HG03442 (cell line): ENCODE data around the gene OGDHL.
"Not testable (repeated sequence)": the region's sequence is repeated elsewhere in the genome, so short reads cannot be mapped to it uniquely, and the experiment has no call there.

Source experiments
- ATAC-seq: cut with Tn5 transposase; IDR thresholded peaks from one replicate; pipeline ENCODE4 v1.9.1; 2021; ENCODE audit warnings: mild to moderate bottlenecking, moderate library complexity; ENCODE audit not compliant: unreplicated experiment

Gene OGDHL

DNA sequence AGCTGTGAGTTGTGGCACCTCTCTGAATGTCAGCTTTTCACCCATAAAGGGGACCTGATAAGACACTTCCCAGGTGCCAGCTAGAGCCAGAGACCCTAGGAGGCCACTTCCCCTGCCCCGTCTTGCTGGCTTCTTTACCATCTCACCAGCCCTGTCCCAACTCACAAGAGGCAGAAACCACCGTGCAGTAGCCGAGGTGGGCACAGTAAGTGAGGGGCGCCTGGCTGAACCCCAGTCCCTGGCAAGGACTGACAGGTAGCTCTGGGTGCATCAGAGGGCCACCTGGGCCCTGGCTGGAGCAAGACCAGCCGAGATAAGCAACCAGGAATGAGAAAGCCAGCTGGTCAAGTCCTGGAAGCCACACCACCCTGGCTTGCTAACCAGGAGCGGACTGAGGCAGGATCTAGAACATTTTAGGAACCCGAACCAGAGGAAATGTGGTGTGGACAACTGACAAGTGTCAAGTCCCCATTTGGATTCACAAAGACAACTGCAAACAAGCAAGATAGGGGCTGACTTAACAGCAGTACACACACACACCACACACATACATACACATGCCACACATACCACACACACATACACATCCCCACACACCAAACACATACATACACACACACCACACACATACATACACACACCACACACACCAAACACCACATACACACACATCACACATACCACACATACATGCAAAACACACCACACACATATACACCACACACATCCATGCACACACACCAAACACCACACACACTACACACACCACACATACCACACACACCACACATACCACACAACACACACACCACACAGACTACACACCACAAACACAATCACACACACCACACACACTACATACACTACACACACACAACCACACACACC is 20.8 kb downstream of the OGDHL start:
- ATAC-seq = no peak

DNA sequence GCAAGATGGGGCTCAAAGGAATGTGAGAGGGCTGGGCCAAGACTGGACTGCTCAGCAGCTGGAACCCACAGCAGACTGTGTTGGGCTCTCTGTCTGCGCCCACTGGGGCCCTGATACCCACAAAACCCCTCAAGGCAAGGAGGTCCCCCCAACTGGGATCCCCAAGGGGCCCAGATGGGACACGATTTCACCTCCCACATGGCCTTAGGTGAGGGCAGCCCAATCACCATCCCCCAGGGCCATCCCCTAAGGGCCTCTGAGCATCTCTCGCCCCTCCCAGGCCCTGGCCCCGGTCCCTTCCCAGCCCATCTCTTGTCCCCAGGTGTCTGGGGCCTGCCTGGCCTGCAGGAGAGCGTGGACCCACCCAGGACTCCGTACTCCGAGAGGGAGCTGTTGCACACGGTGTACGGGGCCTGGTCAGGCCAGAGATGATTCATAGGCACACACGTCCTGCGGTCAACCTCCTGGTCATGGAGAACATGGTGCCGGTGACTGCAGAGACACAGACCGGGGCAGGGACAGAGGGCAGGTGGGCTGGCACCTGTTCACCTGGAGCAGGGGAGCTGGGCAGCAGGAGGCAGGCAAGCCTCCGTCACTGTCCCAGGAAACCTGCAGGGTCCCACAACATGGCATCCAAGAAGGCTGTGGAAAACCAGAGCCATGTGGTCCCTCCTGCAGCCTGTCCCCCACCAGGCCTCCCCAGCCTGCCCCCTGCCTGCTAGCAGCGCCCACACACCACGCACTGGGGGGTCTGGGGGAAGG is 21.6 kb downstream of the OGDHL start:
- no peak for ATAC-seq

DNA sequence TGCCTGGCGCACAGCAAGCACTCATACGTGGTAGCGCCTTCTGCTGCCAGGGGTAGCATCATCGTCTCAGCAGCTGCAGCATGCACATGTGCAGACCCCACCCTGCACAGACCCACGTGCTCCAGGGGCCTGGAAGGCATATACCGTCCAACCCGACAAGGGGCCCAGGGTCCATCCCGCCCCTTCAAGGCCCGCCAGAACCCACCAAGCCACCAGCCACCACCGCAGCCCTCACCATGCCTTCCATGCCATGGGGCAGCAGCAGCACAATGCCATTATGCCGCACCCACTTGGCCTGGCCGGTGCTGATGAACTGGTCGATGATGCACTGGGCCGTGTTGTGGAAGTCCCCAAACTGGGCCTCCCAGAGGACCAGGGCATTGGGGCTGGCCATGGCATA is 22.7 kb downstream of the OGDHL start:
- no peak for ATAC-seq

DNA sequence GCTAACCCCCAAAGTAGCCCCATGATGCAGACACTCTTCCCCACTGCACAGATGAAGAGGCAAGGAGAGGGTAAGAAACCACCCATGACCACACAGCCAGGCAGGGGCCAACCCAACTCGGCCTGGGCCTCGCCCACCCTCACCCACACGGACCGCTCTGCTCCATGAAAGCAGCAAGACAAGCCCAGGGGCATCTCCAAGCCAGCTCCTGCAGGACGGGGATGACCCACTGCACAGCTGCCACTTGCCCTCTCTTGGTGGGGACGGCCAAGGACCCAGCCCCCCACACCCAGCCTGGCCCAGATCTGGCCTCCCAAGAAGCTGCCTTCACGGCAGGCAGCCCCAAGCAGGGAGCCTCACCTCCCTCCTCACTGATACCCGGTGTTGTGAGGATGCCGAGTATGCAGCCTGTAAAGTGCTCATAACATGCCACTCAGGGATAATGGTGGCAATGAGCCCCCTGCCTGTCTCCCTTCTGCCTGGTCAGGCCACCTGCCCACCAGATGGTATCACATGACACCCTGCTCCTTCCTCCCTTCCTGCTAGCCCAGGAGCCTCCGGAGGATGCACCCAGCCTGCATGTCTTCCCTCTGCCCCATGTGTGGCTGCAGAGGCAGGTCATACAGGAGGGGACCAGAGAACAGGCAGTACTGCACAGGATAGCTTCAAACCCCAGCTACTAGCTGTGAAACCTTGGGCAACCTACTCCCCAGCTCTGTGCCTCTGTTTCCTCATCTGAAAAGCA is 23.3 kb downstream of the OGDHL start:
- no peak for ATAC-seq

DNA sequence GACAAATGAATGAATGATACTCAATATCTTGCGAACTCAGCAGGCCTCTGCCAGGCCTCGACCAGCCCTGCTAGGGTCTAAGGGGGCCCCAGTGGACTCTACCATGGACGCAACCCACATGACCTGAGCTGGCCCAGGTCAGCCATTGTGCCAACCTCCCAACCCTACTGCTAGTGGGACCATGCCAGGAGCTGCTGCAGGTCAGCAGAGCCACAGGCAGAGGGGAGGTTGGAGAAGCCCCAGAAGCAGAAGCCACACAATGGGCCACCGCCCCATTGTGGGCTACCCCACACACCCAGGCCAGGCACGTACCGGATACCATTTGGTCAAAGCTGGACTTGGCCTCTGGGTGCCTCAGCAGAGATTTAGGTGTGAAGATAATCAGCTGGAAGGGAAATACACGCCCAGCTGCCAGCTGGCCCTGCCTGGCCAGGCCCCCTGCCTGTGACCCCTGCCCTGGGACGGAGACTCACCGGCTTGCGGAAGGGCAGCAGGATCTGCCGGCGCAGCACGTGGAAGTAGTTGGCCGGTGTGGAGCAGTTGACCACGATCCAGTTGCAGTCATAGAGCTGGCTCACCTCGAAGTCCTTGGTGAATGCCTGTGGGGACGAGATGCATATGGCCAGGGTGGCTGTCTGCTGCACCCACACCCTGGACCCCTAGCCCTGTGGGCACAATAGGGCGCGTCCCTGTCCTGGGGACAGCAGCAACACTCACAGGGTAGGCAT is 24.5 kb downstream of the OGDHL start:
- no peak for ATAC-seq

DNA sequence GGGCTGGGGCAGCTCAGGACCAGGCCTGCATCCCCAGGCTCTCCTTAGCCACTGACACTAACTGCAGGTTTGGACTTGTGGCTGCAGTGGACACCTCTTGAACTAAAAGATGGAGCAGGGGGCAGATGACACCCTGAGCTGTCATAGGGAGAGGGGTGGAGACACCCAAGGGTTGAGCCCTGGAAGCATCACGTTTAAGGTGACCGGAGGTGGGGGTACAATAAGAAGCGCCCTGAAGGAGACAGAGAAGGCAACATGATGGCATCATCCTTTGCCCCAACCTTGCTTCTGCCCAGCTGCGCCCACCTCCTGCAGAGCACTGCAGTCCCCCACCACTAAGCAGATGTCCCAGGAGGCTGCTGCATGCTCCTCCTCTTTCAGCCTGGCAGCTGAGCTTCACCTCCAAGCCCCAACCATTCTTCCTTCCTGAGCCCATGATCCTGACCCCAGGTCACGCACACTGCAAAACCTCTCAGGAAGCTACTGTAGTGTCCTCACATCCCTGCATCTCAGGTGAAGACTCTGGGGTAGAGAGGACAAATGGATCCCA is 25.5 kb downstream of the OGDHL start:
- no peak for ATAC-seq

DNA sequence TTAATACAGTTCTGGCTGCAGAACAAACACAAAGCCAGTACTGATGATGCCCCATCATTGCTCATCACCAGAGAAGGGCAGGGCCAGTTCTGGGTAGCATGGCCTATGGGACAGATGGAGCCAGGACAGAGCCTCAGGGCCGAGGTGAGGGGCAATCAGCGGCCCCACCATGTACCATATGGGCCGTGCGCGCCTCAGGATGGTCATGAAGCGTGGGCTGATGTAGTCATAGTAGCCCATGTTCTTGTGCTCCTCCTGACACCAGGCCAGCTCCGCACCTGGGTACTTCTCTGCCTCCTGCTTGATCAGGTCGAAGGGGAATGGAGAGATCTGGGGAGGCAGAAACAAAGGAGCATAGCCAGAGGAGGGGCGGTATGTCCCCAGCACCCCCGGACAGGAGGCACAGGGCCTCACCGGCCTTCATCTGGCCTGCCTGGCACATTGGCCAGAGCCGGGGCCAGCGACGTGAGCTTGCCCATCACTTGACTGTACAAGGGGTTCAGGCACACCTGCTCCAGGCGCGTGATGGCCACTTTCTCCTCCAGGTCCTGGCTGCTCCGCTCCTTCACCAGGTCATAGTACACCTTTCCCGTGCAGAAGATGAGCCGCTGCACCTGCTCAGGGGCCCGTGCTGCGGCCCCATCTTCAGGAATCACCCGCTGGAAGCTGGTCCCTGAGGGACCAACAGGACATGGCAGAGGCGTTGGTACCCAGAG is 26.1 kb downstream of the OGDHL start:
- ATAC-seq = no peak

DNA sequence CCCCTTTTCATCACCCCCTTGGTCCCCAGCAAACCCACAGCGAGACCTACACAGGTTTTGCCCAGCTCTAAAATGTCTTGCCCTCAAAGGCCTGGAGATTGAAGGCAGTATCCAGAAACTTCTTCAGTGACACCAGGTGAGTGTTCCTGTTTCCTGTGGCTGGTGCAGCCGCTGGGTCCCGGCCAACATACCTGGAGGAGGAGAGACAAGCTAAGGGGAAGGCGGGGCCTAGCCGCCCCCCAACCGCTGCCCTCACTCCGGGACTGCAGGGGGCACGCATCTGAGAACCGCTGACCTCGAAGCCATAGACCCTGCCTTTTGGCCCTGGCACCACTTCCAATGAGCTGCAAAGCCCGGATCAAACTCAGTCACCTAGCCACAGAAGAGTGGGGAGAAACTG is 27.0 kb downstream of the OGDHL start:
- no peak for ATAC-seq

DNA sequence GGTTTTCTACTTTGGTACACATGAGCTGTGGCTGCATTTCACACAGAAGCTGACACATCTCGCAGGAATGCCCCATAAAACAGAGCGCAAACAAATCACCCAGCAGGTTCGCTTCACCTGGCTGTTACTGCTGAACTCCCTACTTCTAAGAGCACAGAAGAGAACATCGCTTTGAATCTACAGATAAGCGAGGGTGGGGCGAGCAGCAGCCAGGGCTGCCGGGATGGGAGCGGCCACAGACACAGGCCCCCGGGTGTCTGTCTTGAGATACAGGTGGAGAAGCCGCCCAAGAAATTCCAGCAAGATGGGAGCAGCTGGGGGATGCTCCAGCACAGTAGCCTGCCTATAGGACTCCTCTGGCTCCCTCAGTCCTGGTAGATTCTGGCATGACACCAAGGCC is 27.4 kb downstream of the OGDHL start:
- ATAC-seq = no peak

DNA sequence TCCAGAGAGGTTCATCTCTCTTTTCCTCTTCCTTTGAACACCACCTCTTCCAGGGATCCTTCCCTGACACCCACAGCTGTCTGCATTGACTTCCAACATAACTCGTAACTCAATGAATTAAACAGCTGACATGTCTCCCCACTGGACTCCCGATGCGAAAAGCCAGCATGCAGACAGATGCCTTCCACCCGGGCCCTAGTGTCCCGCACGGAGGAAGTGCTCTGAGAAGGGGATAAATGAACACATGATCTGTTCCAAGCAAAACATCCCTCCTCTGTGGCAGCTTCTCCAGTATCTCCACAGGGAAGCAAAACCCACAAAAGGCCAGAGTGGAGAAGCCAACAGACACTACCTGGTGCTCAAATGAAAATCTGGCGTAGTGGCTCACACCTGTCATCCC is 28.3 kb downstream of the OGDHL start:
- ATAC-seq = no peak

DNA sequence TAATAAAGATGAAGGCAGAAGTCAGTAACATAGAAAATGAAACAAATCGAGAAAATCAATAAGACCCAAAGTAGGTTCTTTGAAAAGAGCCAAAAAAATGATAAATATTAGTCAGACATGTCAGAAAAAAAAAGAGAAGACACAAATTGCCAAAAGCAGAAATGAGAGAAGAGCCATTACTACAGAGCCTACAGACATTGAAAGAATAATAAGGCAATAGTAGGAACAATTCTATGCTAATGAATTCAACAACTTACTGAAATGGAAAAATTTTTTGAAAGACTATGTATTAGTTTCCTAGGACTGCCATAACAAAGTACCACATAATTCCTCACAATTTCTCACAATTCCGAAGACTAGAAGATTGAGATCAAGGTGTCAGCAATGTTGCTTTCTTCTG is 35.5 kb downstream of the OGDHL start:
- no peak for ATAC-seq

DNA sequence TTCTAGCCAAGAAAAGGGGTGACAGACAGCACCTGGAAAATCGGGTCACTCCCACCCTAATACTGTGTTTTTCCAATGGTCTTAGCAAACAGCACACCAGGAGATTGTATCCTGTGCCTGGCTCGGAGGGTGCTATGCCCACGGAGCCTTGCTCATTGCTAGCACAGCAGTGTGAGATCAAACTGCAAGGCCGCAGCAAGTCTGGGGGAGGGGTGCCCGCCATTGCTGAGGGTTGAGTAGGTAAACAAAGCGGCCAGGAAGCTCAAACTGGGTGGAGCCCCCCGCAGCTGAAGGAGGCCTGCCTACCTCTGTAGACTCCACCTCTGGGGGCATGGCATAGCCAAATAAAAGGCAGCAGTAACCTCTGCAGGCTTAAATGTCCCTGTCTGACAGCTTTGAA is 47.0 kb downstream of the OGDHL start:
- ATAC-seq = not testable (repeated sequence)

DNA sequence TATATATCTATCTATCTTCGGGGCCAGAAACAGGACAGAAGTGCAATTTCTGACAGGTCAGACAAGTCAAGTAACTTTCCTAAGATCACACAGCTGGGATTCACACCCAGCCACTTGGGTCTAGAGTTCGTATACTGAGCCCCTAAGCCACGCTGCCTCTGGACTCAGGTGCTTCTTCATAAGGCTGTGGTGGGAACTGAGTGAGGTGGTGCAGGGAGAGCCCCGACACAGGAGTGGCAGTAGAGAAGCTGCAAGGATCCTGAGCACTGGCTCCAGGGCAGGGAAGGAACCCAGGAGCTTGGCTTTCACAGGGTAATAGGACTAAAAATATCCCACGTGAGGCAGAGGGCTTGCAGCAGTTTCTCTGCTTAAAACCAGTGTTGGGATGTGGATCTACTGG is 48.9 kb downstream of the OGDHL start:
- ATAC-seq = no peak

DNA sequence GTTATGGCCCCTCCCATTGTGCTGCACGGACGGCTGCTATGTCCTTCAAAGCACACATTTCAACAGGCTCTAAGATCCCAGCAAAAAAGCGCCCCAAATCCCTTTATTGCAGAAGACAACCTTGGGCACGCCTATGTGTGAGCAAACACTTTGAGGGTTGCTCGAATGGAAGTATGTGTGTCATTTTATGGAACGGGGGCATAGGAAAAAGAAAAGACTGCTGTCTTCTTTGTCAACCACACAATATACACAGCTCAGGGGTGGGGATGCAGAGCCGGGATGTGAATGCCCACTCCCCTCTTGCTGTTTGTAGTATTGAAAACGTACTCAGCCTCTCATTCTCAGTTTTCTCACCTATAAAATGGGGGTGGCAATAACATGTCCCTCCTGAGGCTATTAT is 50.6 kb downstream of the OGDHL start:
- no peak for ATAC-seq

DNA sequence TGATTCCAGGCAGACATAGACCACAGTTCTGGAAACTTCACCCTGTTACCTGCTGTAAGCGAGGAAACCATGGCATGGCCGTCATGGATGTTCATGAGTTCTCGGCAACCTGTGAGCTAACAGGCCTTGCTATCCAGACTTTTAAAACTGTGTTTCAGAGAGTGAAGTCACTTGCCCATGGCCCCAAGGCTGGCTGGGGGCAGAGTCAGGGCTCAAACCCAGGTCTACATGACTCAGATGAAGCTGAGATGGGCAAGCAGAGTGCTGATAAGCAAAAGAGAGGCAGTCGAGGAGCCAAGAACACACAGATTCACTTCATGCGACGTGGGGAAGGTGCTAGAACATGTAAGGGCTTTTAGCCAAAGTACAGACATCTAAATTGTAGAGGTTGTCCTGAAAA is 51.2 kb downstream of the OGDHL start:
- ATAC-seq = no peak

DNA sequence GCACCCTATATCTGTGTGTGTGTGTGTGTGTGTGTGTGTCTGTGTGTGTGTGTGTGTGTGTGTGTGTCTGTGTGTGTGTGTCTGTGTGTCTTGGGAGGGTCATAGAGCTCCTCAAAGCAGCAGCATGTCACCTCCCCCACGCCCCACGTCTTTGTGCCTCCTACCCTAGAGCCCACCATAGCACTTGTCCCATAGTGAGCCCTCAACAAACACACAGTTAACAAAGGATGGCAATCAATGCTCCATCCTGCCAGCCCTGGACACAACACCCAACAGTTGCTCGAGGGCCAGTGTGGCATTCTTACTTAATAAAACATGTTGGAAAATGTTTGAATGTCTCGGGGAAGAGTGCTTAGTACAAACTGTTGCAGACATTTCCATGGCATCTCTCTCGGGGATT is 52.2 kb downstream of the OGDHL start:
- no peak for ATAC-seq

DNA sequence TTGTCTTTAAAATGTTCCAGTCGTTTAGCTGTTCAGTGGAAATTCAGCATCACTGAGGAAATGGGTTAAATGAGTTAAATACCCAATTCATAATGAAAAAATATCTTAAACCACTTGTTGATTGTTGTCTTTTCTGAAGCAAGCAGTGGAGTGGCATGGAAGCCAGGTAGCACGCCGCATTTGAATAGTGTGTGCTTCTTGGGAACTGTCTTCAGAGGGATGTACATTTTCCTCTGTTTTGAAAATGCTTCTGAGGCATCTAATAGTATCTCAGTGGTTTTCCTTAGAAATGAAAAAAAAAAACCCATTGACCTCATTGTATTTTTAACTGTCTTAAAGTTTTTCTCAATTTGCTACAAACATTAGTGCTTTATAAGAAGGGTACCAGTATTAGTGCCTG is 54.5 kb downstream of the OGDHL start:
- ATAC-seq = no peak

DNA sequence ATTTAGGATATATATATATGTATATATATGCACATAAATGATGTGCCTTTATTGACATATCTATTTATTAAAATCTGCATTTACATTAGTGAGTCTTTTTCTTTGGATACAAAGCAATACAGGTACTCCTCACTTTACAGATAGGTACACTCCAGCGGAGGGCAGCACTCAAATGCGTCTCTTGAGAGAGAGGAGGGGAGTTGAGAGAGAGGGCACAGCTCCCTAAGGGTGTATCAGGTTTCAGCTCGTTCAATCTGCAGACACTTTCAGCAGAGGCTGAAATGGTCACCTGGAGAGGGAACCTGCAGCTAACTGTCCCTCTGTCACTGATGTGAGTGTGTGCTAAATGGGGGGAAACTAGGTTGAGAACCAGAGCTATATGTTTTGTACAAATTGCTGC is 61.1 kb downstream of the OGDHL start:
- no peak for ATAC-seq

DNA sequence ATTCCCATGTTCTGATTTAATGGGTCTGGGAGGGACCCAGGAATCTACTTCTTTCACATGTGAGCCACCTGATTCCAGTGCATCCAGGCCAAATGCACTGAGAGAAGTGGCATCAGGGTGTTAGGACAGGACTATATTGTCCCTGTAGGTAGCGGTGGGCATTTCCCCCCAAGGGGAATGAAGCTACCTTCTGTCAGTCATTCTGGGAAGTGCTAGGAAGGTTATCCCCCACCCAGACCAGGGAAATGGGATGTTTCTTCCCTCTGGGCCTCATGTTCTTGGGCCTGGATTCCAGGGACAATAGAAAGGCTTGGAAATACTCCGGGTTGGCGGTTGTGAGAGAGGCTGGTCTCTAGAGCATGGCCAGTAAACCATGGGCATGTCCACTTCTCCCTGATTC is 61.9 kb downstream of the OGDHL start:
- ATAC-seq = no peak

DNA sequence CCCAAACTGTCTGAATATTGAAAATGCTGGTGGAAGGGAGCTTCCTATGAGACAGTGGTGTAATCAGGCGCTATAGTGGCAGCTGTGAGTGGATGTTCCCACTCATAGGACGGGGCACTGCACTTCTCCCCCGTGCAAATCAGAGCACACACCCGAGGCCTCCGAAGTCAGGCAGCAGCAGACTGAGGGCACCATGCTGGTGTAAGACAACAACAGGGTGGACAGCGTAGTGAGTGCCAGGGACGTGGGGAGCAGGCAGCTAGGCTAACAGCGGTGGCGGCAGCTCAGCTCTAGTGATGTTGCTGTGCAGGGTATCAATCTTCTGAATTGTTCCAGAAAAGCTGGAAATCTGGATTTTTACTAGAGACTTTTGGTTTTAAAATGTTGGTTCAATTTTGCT is 63.4 kb downstream of the OGDHL start:
- no peak for ATAC-seq
